Memory B cell (primary cell): ENCODE results near the gene IER5.
"Not testable (repeated sequence)": the region's sequence is repeated elsewhere in the genome, so short reads cannot be mapped to it uniquely, and the experiment has no call there.

Experiments used
- ATAC-seq: fragments of 150-1000 bp; cut with Tn5 transposase; 2 replicates; pipeline ENCODE4 v1.10.0; 2021; ENCODE audit warnings: low read depth, mild to moderate bottlenecking, moderate library complexity
- DNase-seq, 2 donors: peaks; one replicate each; pipeline ENCODE4 v3.0.0; 2022; ENCODE audit warnings: low spot score in 2 of 2
- H3K27ac Mint-ChIP-seq: one replicate; pipeline ENCODE4 v1.8.0; 2022; ENCODE audit warnings: mild to moderate bottlenecking, moderate library complexity, mixed read lengths
- H3K27me3 Mint-ChIP-seq: one replicate; pipeline ENCODE4 v1.8.0; 2022; ENCODE audit warnings: mixed read lengths
- H3K36me3 Mint-ChIP-seq: one replicate; pipeline ENCODE4 v1.8.0; 2022; ENCODE audit warnings: mild to moderate bottlenecking, mixed read lengths
- H3K4me1 Mint-ChIP-seq: one replicate; pipeline ENCODE4 v1.8.0; 2022; ENCODE audit warnings: mixed read lengths
- H3K4me3 Mint-ChIP-seq: one replicate; pipeline ENCODE4 v1.8.0; 2022; ENCODE audit warnings: mild to moderate bottlenecking, moderate library complexity, mixed read lengths
- H3K9me3 Mint-ChIP-seq: one replicate; pipeline ENCODE4 v1.8.0; 2022; ENCODE audit warnings: mixed read lengths

Gene IER5

DNA sequence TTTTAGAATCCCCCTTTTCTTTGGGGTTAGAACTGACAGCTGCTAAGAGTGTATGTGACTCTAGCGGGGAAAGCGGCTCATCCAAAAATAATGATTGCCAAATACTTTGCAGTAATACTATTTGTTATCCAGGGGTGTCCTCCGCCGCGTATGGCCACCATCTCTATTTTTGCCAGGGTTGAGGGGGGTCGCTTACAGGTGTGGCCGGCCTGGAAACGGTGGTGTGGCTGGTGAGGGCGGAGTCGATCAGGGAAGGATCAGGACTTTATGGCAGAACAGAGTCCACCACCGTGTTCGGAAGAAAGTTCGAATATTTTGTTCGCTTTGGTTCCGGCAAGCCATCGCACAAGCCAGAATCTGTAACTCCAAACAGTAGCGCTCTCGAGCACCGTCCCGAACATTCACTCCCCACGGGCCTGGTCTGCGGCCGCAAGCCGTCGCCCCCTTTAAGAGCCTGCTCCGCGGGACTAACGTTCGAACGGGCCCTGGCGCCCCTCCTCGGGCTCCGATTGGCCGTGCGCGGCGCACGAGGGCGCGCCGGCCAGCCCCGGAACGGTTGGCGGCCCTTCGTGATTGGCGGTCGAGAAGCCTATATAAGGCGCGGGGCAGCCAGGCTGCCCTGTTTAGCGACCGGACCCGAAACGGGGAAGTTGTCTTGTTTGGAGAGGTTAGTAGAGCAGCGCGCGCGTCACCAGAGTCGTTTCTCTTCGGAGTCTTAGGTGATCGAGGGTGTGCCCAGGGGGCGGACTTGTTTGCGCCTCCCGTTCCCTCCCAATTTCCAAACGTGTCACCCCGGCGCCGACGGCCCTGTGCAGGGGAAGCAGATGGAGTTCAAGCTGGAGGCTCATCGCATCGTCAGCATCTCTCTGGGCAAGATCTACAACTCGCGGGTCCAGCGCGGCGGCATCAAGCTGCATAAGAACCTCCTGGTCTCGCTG is at the start of gene IER5:
IER5 (plus strand) TSS at position 622 of the 938 bp plus-strand sequence; CDS start at position 825, 203 bp downstream.
- H3K4me1 Mint-ChIP-seq = peaks cover 36% of the 10 kb centered on the region
- no peaks in the 10 kb centered on the region for H3K27me3 Mint-ChIP-seq
- H3K36me3 Mint-ChIP-seq = peaks cover 21% of the 10 kb centered on the region
- ATAC-seq (peak; percentile 65), DNase-seq (peak; percentile 99)
- peak within 1 kb of the TSS; percentile 99 for H3K4me3 Mint-ChIP-seq
- H3K27ac Mint-ChIP-seq = peak within 1 kb of the TSS; percentile 99
- H3K9me3 Mint-ChIP-seq = no peaks in the 10 kb centered on the region

- no peak for ATAC-seq
- Mint-ChIP-seq H3K4me1 (peaks cover 45% of the 10 kb centered on the region), H3K27ac (no peak overlapping the region), H3K27me3 (no peaks in the 10 kb centered on the region), H3K9me3 (no peaks in the 10 kb centered on the region), H3K4me3 (no peak overlapping the region), H3K36me3 (peaks cover 15% of the 10 kb centered on the region)
- no peak for DNase-seq
Measured at GRCh38 chr1:181040284-181040865, 48.1 kb upstream of the IER5 start.

DNA sequence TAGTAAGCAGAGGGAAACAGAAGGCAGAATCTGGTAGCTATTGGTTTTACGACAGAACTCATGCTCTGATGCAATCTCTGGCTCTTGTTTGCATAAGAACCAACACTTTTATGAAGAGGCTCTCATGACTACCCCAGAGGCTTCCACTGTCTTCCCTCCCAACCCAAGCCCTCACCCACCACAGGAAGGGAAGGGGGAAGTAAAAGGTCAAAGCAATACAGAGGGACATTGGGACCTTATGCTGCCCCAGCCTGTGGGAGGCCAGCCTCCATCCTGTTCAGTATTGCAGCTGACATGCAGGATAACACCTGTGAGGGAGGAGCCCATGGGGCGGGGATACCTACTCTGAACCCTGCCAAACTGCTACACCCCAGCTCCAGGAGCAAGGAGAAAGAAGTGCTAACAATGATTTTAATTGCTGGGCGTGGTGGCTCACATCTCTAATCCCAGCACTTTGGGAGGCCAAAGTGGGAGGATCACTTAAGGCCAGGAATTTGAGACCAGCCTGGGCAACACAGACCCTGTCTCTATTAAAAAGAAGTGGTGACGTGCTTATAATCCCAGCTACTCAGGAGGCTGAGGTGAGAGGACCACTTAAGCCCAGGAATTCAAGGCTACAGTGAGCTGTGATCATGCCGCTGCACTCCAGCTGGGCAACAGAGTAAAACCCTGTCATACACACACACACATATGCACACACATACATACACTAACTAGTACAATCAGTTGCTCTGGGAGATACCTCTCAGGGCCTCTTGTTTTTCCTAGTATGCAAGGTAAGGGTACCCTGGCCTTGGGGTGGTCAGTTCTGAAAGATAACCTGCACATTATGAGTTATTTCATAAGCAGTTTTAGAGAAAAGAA is 45.2 kb upstream of the IER5 start:
- Mint-ChIP-seq H3K9me3 (no peaks in the 10 kb centered on the region), H3K4me3 (no peak overlapping the region), H3K36me3 (peaks cover 15% of the 10 kb centered on the region), H3K27ac (peak overlapping the region; percentile 28), H3K27me3 (no peaks in the 10 kb centered on the region), H3K4me1 (peaks cover 23% of the 10 kb centered on the region)
- ATAC-seq = no peak
- DNase-seq = no peak

GRCh38 chr1:181044449-181044966 is 44.0 kb upstream of the IER5 start:
- H3K4me1 Mint-ChIP-seq = peaks cover 16% of the 10 kb centered on the region
- DNase-seq = no peak
- no peak overlapping the region for H3K4me3 Mint-ChIP-seq

GRCh38 chr1:181045946-181046345 is 42.6 kb upstream of the IER5 start:
- not testable (repeated sequence) for H3K27ac Mint-ChIP-seq, H3K27me3 Mint-ChIP-seq, DNase-seq, ATAC-seq, H3K4me3 Mint-ChIP-seq, H3K9me3 Mint-ChIP-seq, H3K4me1 Mint-ChIP-seq
- peaks cover 13% of the 10 kb centered on the region for H3K36me3 Mint-ChIP-seq

More at GRCh38 chr1:181044449-181044966, 44.0 kb upstream of the IER5 start:
- Mint-ChIP-seq H3K9me3 (no peaks in the 10 kb centered on the region), H3K27me3 (no peaks in the 10 kb centered on the region), H3K36me3 (peaks cover 14% of the 10 kb centered on the region), H3K27ac (no peak overlapping the region)
- ATAC-seq = no peak

DNA sequence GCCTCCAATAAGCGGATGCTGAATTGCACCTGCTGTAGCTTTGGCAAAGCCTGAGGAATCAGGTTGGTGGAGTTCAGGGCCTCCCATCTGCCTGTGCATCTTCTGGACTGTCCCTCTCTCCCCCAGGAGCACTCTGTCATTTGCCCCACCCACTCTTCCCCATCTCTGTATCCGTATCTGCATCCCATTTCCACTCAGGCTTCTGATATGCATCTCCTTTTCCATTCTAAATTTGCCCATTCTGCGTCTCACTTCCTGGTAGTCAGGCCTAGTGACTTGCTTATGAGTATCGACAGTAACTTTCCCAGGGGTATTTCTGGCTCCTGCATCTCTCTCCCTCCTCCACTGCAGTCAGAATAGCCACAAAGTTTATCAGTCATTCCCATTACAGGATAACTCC is 39.1 kb upstream of the IER5 start:
- H3K4me1 Mint-ChIP-seq = peaks cover 3% of the 10 kb centered on the region

DNA sequence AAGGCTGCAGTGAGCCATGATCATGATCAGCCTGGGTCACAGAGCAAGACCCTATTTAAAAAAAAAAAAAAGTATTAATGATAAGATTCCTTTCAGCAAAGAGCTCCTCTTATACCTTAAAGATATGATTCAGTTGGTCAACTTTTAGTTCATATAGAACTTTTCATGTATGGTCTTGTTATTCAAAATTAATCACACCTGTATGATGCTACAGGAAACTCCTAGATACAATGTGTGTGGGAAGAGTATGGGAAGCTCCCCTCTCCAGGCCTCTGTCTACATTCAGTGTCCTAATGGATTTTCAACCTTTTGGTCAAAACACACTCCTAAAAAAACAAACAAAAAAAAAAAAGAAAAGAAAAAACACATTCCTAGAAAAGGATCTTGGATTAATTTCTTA is 37.6 kb upstream of the IER5 start:
- ATAC-seq = no peak
- no peak for DNase-seq
- no peak overlapping the region for H3K4me3 Mint-ChIP-seq
- H3K4me1 Mint-ChIP-seq = no peaks in the 10 kb centered on the region
- peaks cover 29% of the 10 kb centered on the region for H3K36me3 Mint-ChIP-seq
- H3K27me3 Mint-ChIP-seq = no peaks in the 10 kb centered on the region
- no peaks in the 10 kb centered on the region for H3K9me3 Mint-ChIP-seq
- no peak overlapping the region for H3K27ac Mint-ChIP-seq

More for the DNA sequence above, 39.1 kb upstream of the IER5 start:
- H3K27ac Mint-ChIP-seq = no peak overlapping the region
- no peaks in the 10 kb centered on the region for H3K27me3 Mint-ChIP-seq
- ATAC-seq = no peak
- H3K36me3 Mint-ChIP-seq = peaks cover 27% of the 10 kb centered on the region
- no peak overlapping the region for H3K4me3 Mint-ChIP-seq
- no peak for DNase-seq
- H3K9me3 Mint-ChIP-seq = no peaks in the 10 kb centered on the region

GRCh38 chr1:181056560-181056959 is 31.9 kb upstream of the IER5 start:
- DNase-seq (no peak), ATAC-seq (no peak)
- no peaks in the 10 kb centered on the region for H3K27me3 Mint-ChIP-seq
- peaks cover 7% of the 10 kb centered on the region for H3K9me3 Mint-ChIP-seq
- no peak overlapping the region for H3K4me3 Mint-ChIP-seq
- H3K27ac Mint-ChIP-seq = no peak overlapping the region
- peaks cover 5% of the 10 kb centered on the region for H3K4me1 Mint-ChIP-seq
- H3K36me3 Mint-ChIP-seq = peaks cover 44% of the 10 kb centered on the region

DNA sequence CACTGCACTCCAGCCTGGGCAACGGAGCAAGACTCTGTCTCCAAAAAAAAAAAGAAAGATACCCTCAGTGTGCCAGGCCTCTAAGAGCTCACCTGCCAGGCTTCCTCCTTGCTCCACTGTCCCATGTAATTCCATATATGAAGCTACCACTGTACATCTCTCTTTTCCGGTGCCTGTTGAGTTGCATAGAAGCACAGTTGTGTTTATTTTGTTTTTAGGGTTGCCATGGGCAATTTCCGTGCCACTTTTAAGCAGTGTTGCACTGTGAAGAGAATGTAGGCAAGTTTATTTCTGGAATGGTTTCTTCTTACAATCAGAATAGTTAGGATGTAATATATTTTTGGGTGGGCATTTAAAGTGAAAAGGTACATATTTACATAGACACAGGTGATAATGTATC is 31.4 kb upstream of the IER5 start:
- Mint-ChIP-seq H3K4me3 (no peak overlapping the region), H3K27me3 (no peaks in the 10 kb centered on the region), H3K36me3 (peaks cover 44% of the 10 kb centered on the region), H3K9me3 (peaks cover 7% of the 10 kb centered on the region), H3K27ac (peak overlapping the region; percentile 69), H3K4me1 (peaks cover 10% of the 10 kb centered on the region)
- ATAC-seq (no peak), DNase-seq (no peak)

GRCh38 chr1:181059435-181059834 is 29.1 kb upstream of the IER5 start:
- no peak for DNase-seq
- no peaks in the 10 kb centered on the region for H3K27me3 Mint-ChIP-seq
- H3K9me3 Mint-ChIP-seq = peaks cover 7% of the 10 kb centered on the region
- ATAC-seq = no peak
- H3K4me1 Mint-ChIP-seq = peaks cover 20% of the 10 kb centered on the region
- H3K36me3 Mint-ChIP-seq = peaks cover 34% of the 10 kb centered on the region
- no peak overlapping the region for H3K4me3 Mint-ChIP-seq
- H3K27ac Mint-ChIP-seq = peak overlapping the region; percentile 58

DNA sequence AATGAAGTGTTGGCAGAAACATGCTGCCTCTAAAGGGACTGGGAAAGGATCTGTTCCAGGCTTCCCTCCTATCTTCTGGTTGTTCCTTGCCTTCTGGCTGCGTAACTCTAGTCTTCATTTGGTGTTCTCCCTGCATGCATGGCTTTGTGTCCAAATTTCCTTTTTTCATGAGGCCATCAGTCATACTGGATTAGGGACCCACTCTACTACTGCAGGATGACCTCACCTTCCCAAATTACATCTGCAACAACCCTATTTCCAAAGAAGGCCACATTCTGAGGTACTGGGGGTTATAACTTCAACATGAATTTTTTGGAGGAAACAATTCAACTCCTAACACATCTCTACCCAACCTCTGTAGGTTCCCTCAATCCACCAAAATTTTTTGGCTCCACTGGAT is 28.4 kb upstream of the IER5 start:
- Mint-ChIP-seq H3K27me3 (no peaks in the 10 kb centered on the region), H3K4me1 (peaks cover 21% of the 10 kb centered on the region), H3K27ac (peak overlapping the region; percentile 58), H3K9me3 (peaks cover 7% of the 10 kb centered on the region), H3K36me3 (peaks cover 33% of the 10 kb centered on the region), H3K4me3 (no peak overlapping the region)
- DNase-seq = no peak
- ATAC-seq = no peak

GRCh38 chr1:181060947-181061346 is 27.6 kb upstream of the IER5 start:
- Mint-ChIP-seq H3K27ac (peak overlapping the region; percentile 58), H3K36me3 (peaks cover 29% of the 10 kb centered on the region), H3K4me1 (peaks cover 21% of the 10 kb centered on the region)
- DNase-seq, H3K9me3 Mint-ChIP-seq, ATAC-seq, H3K4me3 Mint-ChIP-seq, H3K27me3 Mint-ChIP-seq: not testable (repeated sequence)

- Mint-ChIP-seq H3K9me3 (peaks cover 7% of the 10 kb centered on the region), H3K4me1 (peaks cover 21% of the 10 kb centered on the region), H3K27ac (peak overlapping the region; percentile 96), H3K36me3 (peaks cover 26% of the 10 kb centered on the region), H3K27me3 (no peaks in the 10 kb centered on the region), H3K4me3 (peak overlapping the region; percentile 17)
- ATAC-seq (no peak), DNase-seq (no peak)
Measured at GRCh38 chr1:181061487-181061886, 27.0 kb upstream of the IER5 start.
